GM23248 (cell line): ENCODE results near the gene F10.

ENCODE experiments used
- EZH2 ChIP-seq: fragments of 200-600 bp; sonication (generic); IDR thresholded peaks from 2 replicates; pipeline ENCODE4 v1.6.1; 2018; ENCODE audit warnings: antibody characterized with exemption, mild to moderate bottlenecking; ENCODE audit not compliant: insufficient read depth, poor library complexity, severe bottlenecking
- EZH2phosphoT487 ChIP-seq: fragments of 200-600 bp; sonication (generic); IDR thresholded peaks from 2 replicates; pipeline ENCODE4 v1.6.1; 2018; ENCODE audit warnings: antibody characterized with exemption, moderate library complexity, mild to moderate bottlenecking, low read depth; ENCODE audit not compliant: insufficient read depth

DNA sequence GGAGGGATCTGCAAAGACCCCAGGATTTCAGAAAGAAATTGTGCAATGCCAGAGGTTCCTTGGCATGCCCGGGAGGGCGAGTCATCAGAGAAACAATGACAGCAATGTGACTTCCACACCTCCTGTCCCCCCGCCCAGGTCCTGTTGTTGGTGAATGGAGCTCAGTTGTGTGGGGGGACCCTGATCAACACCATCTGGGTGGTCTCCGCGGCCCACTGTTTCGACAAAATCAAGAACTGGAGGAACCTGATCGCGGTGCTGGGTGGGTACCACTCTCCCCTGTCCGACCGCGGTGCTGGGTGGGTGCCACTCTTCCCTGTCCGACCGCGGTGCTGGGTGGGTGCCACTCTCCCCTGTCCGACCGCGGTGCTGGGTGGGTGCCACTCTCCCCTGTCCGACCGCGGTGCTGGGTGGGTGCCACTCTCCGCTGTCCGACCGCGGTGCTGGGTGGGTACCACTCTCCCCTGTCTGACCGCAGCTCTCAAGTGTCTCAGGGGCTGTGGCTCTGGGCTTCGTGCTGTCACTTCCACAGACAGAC lies 5.2 kb upstream of the F10 start:
- TF ChIP-seq EZH2phosphoT487 (no peak), EZH2 (no peak)
